Ishikawa (cell line): ENCODE measurements around the gene KLK12.

Experiments used
- CEBPB ChIP-seq: IDR thresholded peaks from 2 replicates; pipeline ENCODE4 v1.6.1; 2012
- CREB1 ChIP-seq: IDR thresholded peaks from 2 replicates; pipeline ENCODE4 v1.6.1; 2012; ENCODE audit warnings: low read depth
- EP300 ChIP-seq: IDR thresholded peaks from 2 replicates; pipeline ENCODE4 v1.6.1; 2012; ENCODE audit warnings: borderline replicate concordance
- FOXM1 ChIP-seq: IDR thresholded peaks from 2 replicates; pipeline ENCODE4 v1.6.1; 2012; ENCODE audit warnings: low read depth, borderline replicate concordance
- RAD21 ChIP-seq: IDR thresholded peaks from 2 replicates; pipeline ENCODE4 v1.6.1; 2012; ENCODE audit warnings: low read depth
- TAF1 ChIP-seq: IDR thresholded peaks from 2 replicates; pipeline ENCODE4 v1.6.1; 2012; ENCODE audit warnings: low read depth, mild to moderate bottlenecking
- TCF12 ChIP-seq: IDR thresholded peaks from 2 replicates; pipeline ENCODE4 v1.6.1; 2012; ENCODE audit warnings: low read depth
- TEAD4 ChIP-seq: IDR thresholded peaks from 2 replicates; pipeline ENCODE4 v1.6.1; 2012
- YY1 ChIP-seq: IDR thresholded peaks from 2 replicates; pipeline ENCODE4 v1.6.1; 2012; ENCODE audit warnings: low read depth
- TF ChIP-seq, protein P1 (sequence below): IDR thresholded peaks from 2 replicates; pipeline ENCODE4 v1.6.1; 2012; ENCODE audit warnings: low read depth, mild to moderate bottlenecking
- TF ChIP-seq, protein P2 (sequence below): IDR thresholded peaks from 2 replicates; pipeline ENCODE4 v1.6.1; 2012

DNA sequence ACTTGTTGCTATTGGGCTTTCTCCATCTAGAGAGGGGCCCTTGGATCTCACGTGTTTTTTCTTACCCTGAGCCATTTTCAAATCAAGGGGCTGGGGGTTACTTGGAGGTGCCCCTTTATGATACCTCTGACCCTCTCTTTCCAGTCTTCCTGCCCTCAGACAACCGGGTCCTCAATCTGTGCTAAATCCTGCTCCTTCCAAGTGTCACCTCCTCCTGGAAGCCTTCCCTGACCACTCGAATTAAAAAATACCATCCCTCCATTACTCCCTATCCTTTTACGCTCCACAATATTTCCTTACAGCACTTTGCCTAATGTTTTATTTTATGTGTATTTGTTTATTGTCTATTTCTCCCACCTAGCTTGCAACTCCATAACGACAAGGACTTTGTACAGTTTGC is 36.7 kb downstream of the KLK12 start:
- no peak for TF ChIP-seq EP300
- no peak for TF ChIP-seq YY1
- TF ChIP-seq TCF12, result no peak
- TF ChIP-seq, protein P1, sequence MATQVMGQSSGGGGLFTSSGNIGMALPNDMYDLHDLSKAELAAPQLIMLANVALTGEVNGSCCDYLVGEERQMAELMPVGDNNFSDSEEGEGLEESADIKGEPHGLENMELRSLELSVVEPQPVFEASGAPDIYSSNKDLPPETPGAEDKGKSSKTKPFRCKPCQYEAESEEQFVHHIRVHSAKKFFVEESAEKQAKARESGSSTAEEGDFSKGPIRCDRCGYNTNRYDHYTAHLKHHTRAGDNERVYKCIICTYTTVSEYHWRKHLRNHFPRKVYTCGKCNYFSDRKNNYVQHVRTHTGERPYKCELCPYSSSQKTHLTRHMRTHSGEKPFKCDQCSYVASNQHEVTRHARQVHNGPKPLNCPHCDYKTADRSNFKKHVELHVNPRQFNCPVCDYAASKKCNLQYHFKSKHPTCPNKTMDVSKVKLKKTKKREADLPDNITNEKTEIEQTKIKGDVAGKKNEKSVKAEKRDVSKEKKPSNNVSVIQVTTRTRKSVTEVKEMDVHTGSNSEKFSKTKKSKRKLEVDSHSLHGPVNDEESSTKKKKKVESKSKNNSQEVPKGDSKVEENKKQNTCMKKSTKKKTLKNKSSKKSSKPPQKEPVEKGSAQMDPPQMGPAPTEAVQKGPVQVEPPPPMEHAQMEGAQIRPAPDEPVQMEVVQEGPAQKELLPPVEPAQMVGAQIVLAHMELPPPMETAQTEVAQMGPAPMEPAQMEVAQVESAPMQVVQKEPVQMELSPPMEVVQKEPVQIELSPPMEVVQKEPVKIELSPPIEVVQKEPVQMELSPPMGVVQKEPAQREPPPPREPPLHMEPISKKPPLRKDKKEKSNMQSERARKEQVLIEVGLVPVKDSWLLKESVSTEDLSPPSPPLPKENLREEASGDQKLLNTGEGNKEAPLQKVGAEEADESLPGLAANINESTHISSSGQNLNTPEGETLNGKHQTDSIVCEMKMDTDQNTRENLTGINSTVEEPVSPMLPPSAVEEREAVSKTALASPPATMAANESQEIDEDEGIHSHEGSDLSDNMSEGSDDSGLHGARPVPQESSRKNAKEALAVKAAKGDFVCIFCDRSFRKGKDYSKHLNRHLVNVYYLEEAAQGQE, result no peak
- no peak for TF ChIP-seq TEAD4
- TF ChIP-seq, protein P2, sequence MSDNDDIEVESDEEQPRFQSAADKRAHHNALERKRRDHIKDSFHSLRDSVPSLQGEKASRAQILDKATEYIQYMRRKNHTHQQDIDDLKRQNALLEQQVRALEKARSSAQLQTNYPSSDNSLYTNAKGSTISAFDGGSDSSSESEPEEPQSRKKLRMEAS, result no peak
- no peak for TF ChIP-seq CREB1
- TF ChIP-seq TAF1, result no peak
- no peak for TF ChIP-seq CEBPB
- no peak for TF ChIP-seq RAD21
- TF ChIP-seq FOXM1, result no peak
